Measurements from ENCODE around the gene PIGK. TPM values are rescaled to one million over a fixed set of nuclear protein-coding genes. Genes with fewer than 3 reads are reported as not detected.
A peak's percentile ranks its signal among the peaks of the same experiment; 100 is the strongest.

Gene PIGK
- total RNA-seq, 4 donors from 2014 or later, result 23.5 to 41.0 (median 28.3) TPM

DNA sequence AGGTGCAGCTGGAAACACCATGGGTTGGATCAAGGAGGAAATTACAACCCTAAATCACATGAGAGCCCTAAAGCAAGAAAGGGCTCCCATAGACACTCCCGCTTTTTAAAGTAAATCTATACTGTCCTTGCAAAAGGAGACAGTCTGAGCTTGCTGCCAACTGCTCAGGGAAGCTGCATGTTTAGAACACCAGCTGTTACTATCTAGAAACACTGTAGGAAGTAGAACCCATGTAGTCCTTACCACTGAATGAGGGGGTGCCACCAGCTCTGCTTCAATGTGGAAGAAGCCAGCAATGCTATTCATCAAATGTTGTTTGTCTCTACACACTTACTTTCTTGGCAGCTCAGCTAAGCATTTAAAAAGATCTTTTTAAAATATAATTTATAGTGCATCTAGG lies 79.8 kb downstream of the PIGK start:
- Histone ChIP-seq H3K27ac (no peak overlapping the region), H3K4me1 (no peaks in the 10 kb centered on the region), H3K4me3 (replicated peaks in 1 of 3) (no peak overlapping the region), H3K27me3 (no peaks in the 10 kb centered on the region), H3K36me3 (no peaks in the 10 kb centered on the region), H3K9me3 (no peaks in the 10 kb centered on the region)
- TF ChIP-seq POLR2A (IDR thresholded peaks at IDR 0.05), result no peak
- TF ChIP-seq, protein P1, sequence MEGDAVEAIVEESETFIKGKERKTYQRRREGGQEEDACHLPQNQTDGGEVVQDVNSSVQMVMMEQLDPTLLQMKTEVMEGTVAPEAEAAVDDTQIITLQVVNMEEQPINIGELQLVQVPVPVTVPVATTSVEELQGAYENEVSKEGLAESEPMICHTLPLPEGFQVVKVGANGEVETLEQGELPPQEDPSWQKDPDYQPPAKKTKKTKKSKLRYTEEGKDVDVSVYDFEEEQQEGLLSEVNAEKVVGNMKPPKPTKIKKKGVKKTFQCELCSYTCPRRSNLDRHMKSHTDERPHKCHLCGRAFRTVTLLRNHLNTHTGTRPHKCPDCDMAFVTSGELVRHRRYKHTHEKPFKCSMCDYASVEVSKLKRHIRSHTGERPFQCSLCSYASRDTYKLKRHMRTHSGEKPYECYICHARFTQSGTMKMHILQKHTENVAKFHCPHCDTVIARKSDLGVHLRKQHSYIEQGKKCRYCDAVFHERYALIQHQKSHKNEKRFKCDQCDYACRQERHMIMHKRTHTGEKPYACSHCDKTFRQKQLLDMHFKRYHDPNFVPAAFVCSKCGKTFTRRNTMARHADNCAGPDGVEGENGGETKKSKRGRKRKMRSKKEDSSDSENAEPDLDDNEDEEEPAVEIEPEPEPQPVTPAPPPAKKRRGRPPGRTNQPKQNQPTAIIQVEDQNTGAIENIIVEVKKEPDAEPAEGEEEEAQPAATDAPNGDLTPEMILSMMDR (IDR thresholded peaks at IDR 0.05), result no peak
- DNase-seq, result no peak
- intact Hi-C loops (cut with DNase I), result no loop called here
- 100% methylated on average over 1 of the region's 1 CpG for WGBS, 2 donors

DNA sequence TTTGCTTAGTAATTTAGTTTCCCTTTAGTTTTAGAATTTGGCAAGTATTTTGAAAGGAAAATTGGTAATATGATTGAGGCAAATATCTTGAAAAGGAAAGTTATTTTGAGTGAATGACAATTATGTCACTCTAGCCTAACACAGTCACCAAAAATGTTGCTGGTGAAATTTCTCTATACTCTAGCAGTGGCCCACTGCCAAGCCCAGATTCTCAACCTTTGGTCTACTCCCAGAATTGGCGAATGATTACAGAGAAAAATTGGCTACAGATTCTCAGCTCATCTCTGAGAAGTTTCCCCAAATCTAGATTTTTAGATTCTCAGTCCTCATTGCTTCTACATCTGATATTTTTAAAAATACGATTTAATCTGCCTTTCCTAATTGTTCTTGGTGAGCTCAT lies 84.9 kb downstream of the PIGK start:
- intact Hi-C loops (cut with DNase I), result no loop called here
- Histone ChIP-seq H3K36me3 (no peaks in the 10 kb centered on the region), H3K4me1 (no peaks in the 10 kb centered on the region), H3K9me3 (no peaks in the 10 kb centered on the region), H3K27me3 (no peaks in the 10 kb centered on the region), H3K27ac (no peak overlapping the region), H3K4me3 (replicated peaks in 1 of 3) (no peak overlapping the region)
- DNase-seq, result peak; percentile 14 to 35
- TF ChIP-seq POLR2A (IDR thresholded peaks at IDR 0.05), result no peak
- TF ChIP-seq, protein P1 (IDR thresholded peaks at IDR 0.05), result no peak
- 67 to 73% methylated on average over 2 of the region's 2 CpGs for WGBS, 2 donors

DNA sequence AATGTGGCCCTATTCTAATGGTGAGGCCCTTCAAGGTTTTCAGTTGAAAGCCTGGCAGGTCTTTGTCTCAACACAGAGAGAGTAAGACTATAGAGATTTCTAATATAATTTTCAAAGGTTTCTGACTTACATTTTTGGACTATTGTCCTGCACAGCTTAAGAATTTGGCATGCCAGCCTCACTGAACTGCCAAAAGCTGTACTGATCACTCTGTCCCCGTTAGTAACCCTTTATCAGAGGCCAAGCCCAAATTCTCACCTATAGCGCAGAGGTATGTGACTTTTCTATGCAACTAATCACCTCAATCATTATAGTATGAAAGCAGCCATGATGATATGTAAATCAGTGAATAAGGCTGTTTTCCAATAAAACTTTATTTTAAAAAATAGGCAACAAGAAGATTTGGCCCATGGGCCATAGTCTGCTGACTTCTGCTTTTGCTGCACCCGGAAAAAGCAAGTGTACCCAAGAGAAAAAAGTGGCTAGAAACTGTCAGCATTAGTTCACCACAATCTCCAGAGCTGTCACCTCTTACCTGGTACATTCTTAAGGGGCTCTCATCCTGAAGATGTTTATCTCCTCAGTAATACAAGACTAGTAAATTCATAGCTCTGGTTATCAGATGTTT lies 85.4 kb downstream of the PIGK start:
- no peaks in the 10 kb centered on the region for H3K27me3 ChIP-seq
- no peaks in the 10 kb centered on the region for H3K4me1 ChIP-seq
- no peaks in the 10 kb centered on the region for H3K9me3 ChIP-seq
- H3K36me3 ChIP-seq, result no peaks in the 10 kb centered on the region
- H3K4me3 ChIP-seq (replicated peaks in 1 of 3), result no peak overlapping the region
- no peak overlapping the region for H3K27ac ChIP-seq
- intact Hi-C loops (cut with DNase I), result no loop called here
- TF ChIP-seq, protein P1 (IDR thresholded peaks at IDR 0.05), result no peak
- no peak for TF ChIP-seq POLR2A (IDR thresholded peaks at IDR 0.05)
- 92 to 94% methylated on average over 3 of the region's 3 CpGs for WGBS, 2 donors
- DNase-seq, result no peak

DNA sequence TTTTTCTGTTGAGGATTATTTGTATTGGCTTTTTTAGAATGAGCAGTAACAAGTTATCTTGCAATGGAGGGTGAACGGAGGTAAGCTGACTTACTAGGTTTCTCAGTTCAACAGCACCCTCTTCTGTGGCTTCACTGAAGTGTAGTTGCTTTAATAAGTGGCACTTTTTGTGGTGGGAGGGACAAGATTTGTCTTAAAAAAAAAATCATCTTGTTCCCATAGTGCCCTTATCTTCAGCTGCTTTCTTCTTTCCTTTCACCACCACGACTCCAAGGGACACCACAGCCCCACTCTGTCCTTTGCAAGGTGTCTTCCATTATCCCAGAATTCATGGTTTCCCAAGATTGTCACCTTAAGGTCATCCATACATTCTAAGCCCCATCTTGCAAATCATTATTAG lies 92.9 kb downstream of the PIGK start:
- Histone ChIP-seq H3K4me3 (replicated peaks in 1 of 3) (no peak overlapping the region), H3K36me3 (no peaks in the 10 kb centered on the region), H3K27me3 (no peaks in the 10 kb centered on the region), H3K4me1 (no peaks in the 10 kb centered on the region), H3K27ac (no peak overlapping the region), H3K9me3 (no peaks in the 10 kb centered on the region)
- DNase-seq, result peak; percentile 6 to 8
- 18 to 20% methylated on average over 2 of the region's 2 CpGs for WGBS, 2 donors
- intact Hi-C loops (cut with DNase I), result no loop called here
- TF ChIP-seq, protein P1 (IDR thresholded peaks at IDR 0.05), result peak in 4 of 6 experiments; percentile 24 to 66 (median 53)
- TF ChIP-seq POLR2A (IDR thresholded peaks at IDR 0.05), result no peak

DNA sequence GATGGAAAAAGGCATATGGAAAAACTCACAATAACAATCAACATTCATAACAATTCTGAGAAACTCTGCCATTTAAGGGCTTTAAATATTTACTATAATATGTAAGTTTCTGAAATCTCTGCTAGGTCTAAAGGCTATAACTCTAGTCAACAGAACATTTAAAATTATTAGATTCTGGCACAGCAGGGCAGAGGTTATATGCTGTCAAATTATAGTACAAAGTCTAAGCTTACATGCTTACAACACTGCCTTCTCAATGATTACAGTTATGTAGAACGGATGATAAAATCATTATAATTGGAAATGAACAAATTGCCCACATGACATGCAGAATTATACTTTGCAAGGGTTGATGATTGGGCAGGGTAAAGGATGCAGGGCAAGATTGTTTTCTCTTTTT lies 97.7 kb downstream of the PIGK start:
- no peaks in the 10 kb centered on the region for H3K27me3 ChIP-seq
- H3K27ac ChIP-seq, result no peak overlapping the region
- H3K36me3 ChIP-seq, result no peaks in the 10 kb centered on the region
- no peaks in the 10 kb centered on the region for H3K4me1 ChIP-seq
- no peak for TF ChIP-seq POLR2A (IDR thresholded peaks at IDR 0.05)
- TF ChIP-seq, protein P1 (IDR thresholded peaks at IDR 0.05), result no peak
- intact Hi-C loops (cut with DNase I), result no loop called here
- no peak overlapping the region for H3K4me3 ChIP-seq (replicated peaks in 1 of 3)
- 90 to 91% methylated on average over 1 of the region's 1 CpG for WGBS, 2 donors
- no peak for DNase-seq
- H3K9me3 ChIP-seq, result no peaks in the 10 kb centered on the region
